K562 (cell line): ENCODE data around the gene KRTAP11-1. TPM values are rescaled to one million over a fixed set of nuclear protein-coding genes. Genes with fewer than 3 reads are reported as not detected.
A peak's percentile ranks its signal among the peaks of the same experiment; 100 is the strongest.

Experiments
- ATAC-seq: fragments of 200-7000 bp; cut with Tn5 transposase; 3 replicates; pipeline ENCODE4 v1.9.1; 2020; ENCODE audit warnings: moderate library complexity
- BruUV-seq: library from RNA; stranded (reverse); fragments of 400-500 nt; replicated peaks from 2 replicates; lab custom pipeline; 2021; lab: Mats Ljungman, UMichigan
- CTCF ChIA-PET: fragments of 300-600 bp; formaldehyde crosslinking; extraction: SDS; loops from one replicate; lab custom pipeline; 2021; ENCODE audit warnings: low intra/inter-chr PET ratio; lab: Yijun Ruan, JAX
- POLR2A ChIA-PET: fragments of 300-600, 350-650 bp; sonication (Branson Sonifier 250); formaldehyde crosslinking; extraction: SDS; loops from one replicate; lab custom pipeline; 2021; ENCODE audit warnings: antibody characterized with exemption, inconsistent platforms; lab: Yijun Ruan, JAX
- DNase-seq, 4 experiments: peaks; one replicate each; pipeline versions ENCODE4 v3.0.0 to v3.0.0-alpha.2; 2011 to 2018; ENCODE audit warnings: low spot score in 3 of 4, mixed read lengths in 3 of 4; ENCODE audit errors: extremely low read depth in 1 of 4
- FAIRE-seq: peaks from 2 replicates; lab custom pipeline; 2011; peaks lifted over from hg19 to GRCh38; lab: Jason Lieb, UNC
- H2AFZ ChIP-seq: 2 replicates; pipeline ENCODE4 v1.6.0; 2011; ENCODE audit warnings: low read depth, low read length, control low read depth, inconsistent platforms
- H3K27ac ChIP-seq: fragments of 200-600 bp; 3 replicates; pipeline ENCODE4 v1.8.0; 2011; ENCODE audit warnings: low read depth, mild to moderate bottlenecking, control low read depth, inconsistent platforms, low read length, moderate library complexity, mixed read lengths; ENCODE audit errors: extremely low read depth
- H3K27me3 ChIP-seq, 2 experiments: fragments of 300-600 bp in 1 of 2; 2 replicates in 1 of 2; 3 replicates in 1 of 2; pipeline versions ENCODE4 v1.6.0 to v1.8.0; 2011; ENCODE audit warnings: inconsistent platforms in 2 of 2, low read length in 2 of 2, mild to moderate bottlenecking in 1 of 2, mixed read lengths in 1 of 2, moderate library complexity in 1 of 2; ENCODE audit not compliant: control insufficient read depth in 2 of 2, insufficient read depth in 2 of 2
- H3K36me3 ChIP-seq: fragments of 300-600 bp; 3 replicates; pipeline ENCODE4 v1.8.0; 2011; ENCODE audit warnings: mild to moderate bottlenecking, low read length, inconsistent platforms; ENCODE audit not compliant: control insufficient read depth, insufficient read depth
- H3K4me1 ChIP-seq, 2 experiments: fragments of 200-600 bp in 1 of 2; replicated peaks in 1 of 2; 2 replicates in 1 of 2; 3 replicates in 1 of 2; pipeline versions ENCODE4 v1.5.1 to v1.8.0; 2011; ENCODE audit warnings: inconsistent platforms in 2 of 2, low read length in 2 of 2, mild to moderate bottlenecking in 1 of 2, mixed read lengths in 1 of 2, moderate library complexity in 1 of 2; ENCODE audit not compliant: control insufficient read depth in 2 of 2, insufficient read depth in 2 of 2
- H3K4me2 ChIP-seq: 2 replicates; pipeline ENCODE4 v1.6.1; 2011; ENCODE audit warnings: low read length, control low read depth, inconsistent platforms, mixed read lengths; ENCODE audit not compliant: insufficient read depth
- H3K4me3 ChIP-seq: fragments of 200-600 bp; sonication (generic), shearing (Covaris generic); 2 replicates; pipeline ENCODE4 v1.5.1; 2016; ENCODE audit warnings: control low read depth, inconsistent platforms
- H3K79me2 ChIP-seq: fragments of 200-600 bp; 3 replicates; pipeline ENCODE4 v1.8.0; 2011; ENCODE audit warnings: low read length, inconsistent platforms; ENCODE audit not compliant: control insufficient read depth, insufficient read depth
- H3K9ac ChIP-seq, 2 experiments: 2 replicates each; pipeline versions ENCODE4 v1.6.0 to v1.6.1; 2011; ENCODE audit warnings: low read depth in 2 of 2, low read length in 2 of 2, control low read depth in 1 of 2, inconsistent platforms in 1 of 2, mild to moderate bottlenecking in 1 of 2, mixed read lengths in 1 of 2; ENCODE audit not compliant: insufficient read depth in 1 of 2
- H3K9me1 ChIP-seq: one replicate; pipeline ENCODE4 v1.6.0; 2011; ENCODE audit warnings: inconsistent platforms, mild to moderate bottlenecking, low read length, moderate library complexity; ENCODE audit not compliant: control insufficient read depth, insufficient read depth
- H3K9me3 ChIP-seq: replicated peaks from 2 replicates; pipeline ENCODE4 v1.5.1; 2011; ENCODE audit warnings: low read depth, low read length, inconsistent platforms; ENCODE audit not compliant: control insufficient read depth, insufficient read depth
- H4K20me1 ChIP-seq: replicated peaks from 2 replicates; pipeline ENCODE4 v1.6.1; 2011; ENCODE audit warnings: low read length, inconsistent platforms, mixed read lengths; ENCODE audit not compliant: control insufficient read depth, insufficient read depth
- E2F3 ChIP-seq: fragments of 250-450 bp; sonication (Bioruptor Pico); IDR thresholded peaks from 2 replicates; pipeline ENCODE4 v1.4.0; 2020; ENCODE audit warnings: mild to moderate bottlenecking
- HDAC2 ChIP-seq: fragments of 450-650 bp; IDR thresholded peaks from 2 replicates; pipeline ENCODE4 v1.6.1; 2016; ENCODE audit warnings: mild to moderate bottlenecking
- HNRNPH1 ChIP-seq: fragments of 200-400 bp; formaldehyde crosslinking; optimal IDR thresholded peaks from 2 replicates; pipeline ENCODE3; 2017; ENCODE audit warnings: low read depth, mild to moderate bottlenecking, low read length, moderate library complexity
- JUND ChIP-seq, 2 experiments: IDR thresholded peaks; 2 replicates in 1 of 2; 3 replicates in 1 of 2; pipeline ENCODE4 v1.6.1; 2011; ENCODE audit warnings: borderline replicate concordance in 2 of 2, low read depth in 2 of 2, low read length in 2 of 2, improper control_type of control experiment in 1 of 2, missing biosample characterization in 1 of 2, missing genetic modification characterization in 1 of 2, missing genetic modification reagents in 1 of 2
- LARP7 ChIP-seq: fragments of 450-650 bp; IDR thresholded peaks from 2 replicates; pipeline ENCODE4 v1.6.1; 2016
- MEF2D ChIP-seq: conservative IDR thresholded peaks from 2 replicates; pipeline ENCODE4 v1.6.1; 2016; ENCODE audit warnings: low read depth, missing genetic modification characterization, missing compliant biosample characterization
- PPARD ChIP-seq: fragments of 250-450 bp; sonication (Bioruptor Pico); IDR thresholded peaks from 2 replicates; pipeline ENCODE4 v1.8.0; 2022; ENCODE audit warnings: inconsistent platforms, mild to moderate bottlenecking, moderate library complexity
- RUNX1 ChIP-seq: sonication (generic); IDR thresholded peaks from 2 replicates; pipeline ENCODE4 v1.6.1; 2016; ENCODE audit warnings: antibody characterized with exemption, low read depth
- SMAD2 ChIP-seq: fragments of 150-350 bp; IDR thresholded peaks from 2 replicates; pipeline ENCODE4 v1.6.1; 2014; ENCODE audit warnings: low read depth, mild to moderate bottlenecking, low read length
- SMC3 ChIP-seq: conservative IDR thresholded peaks from 2 replicates; pipeline ENCODE4 v1.6.1; 2011; ENCODE audit warnings: low read depth, low read length, improper control_type of control experiment; ENCODE audit not compliant: insufficient read depth
- TAL1 ChIP-seq: fragments of 450-650 bp; IDR thresholded peaks from 2 replicates; pipeline ENCODE4 v1.6.1; 2016; ENCODE audit warnings: mild to moderate bottlenecking
- ZKSCAN3 ChIP-seq: fragments of 250-450 bp; sonication (Bioruptor Pico); IDR thresholded peaks from 2 replicates; pipeline ENCODE4 v1.4.0; 2020
- ZNF76 ChIP-seq: fragments of 250-450 bp; sonication (Bioruptor Pico); IDR thresholded peaks from 2 replicates; pipeline ENCODE4 v1.4.0; 2020; ENCODE audit warnings: mild to moderate bottlenecking, moderate library complexity, borderline replicate concordance
- WGBS: fragments of 100-300 bp; shearing (Covaris generic); methylation state at CpG from one replicate; pipeline ENCODE4 v1.1.6; 2016; ENCODE audit warnings: low coverage, mixed read lengths; ENCODE audit not compliant: insufficient coverage; ENCODE audit errors: missing lambda C conversion rate; 5-methylcytosine and 5-hydroxymethylcytosine counted together
- in situ Hi-C: fragments of 300-500 bp; cut with MboI; formaldehyde crosslinking; loops from 4 replicates; pipeline ENCODE4 v1.15.0; 2018; ENCODE audit warnings: inconsistent platforms, mixed read lengths
- intact Hi-C: fragments of 100-400 bp; cut with micrococcal nuclease; formaldehyde crosslinking; loops from 2 replicates; pipeline ENCODE4 v1.14.2; 2022
- polyA plus RNA-seq, 8 experiments: library from polyadenylated mRNA; depleted of rRNA in 4 of 8; stranded (reverse) in 5 of 8; unstranded in 3 of 8; fragments of >200 nt; fragmentation: Nextera tagmentation in 2 of 8; fragmentation: Illumina TruSeq in 1 of 8; extraction: Ambion mirVana in 2 of 8; extraction: Trizol in 1 of 8; gene quantifications; 2 replicates each; pipeline versions ENCODE4 v1.2.1 to v1.2.3, GENCODE V29; 2011 to 2014; ENCODE audit warnings: inconsistent platforms in 1 of 8, missing spikeins in 1 of 8
- total RNA-seq, 7 experiments: library from RNA; depleted of rRNA in 6 of 7; stranded (reverse); fragments of >200 nt in 6 of 7; fragmentation: Illumina TruSeq in 2 of 7; extraction: Trizol in 2 of 7; gene quantifications; 2 replicates each; pipeline versions ENCODE4 v1.2.1 to v1.2.3, GENCODE V29; 2011 to 2021; ENCODE audit warnings: low replicate concordance in 1 of 7
- TF ChIP-seq, protein P1 (sequence below): fragments of 450-650 bp; formaldehyde crosslinking; IDR thresholded peaks from 2 replicates; pipeline ENCODE4 v1.4.0; 2022; ENCODE audit warnings: mild to moderate bottlenecking, moderate library complexity
- TF ChIP-seq, protein P2 (sequence below): fragments of 250-450 bp; sonication (Bioruptor Pico); IDR thresholded peaks from 2 replicates; pipeline ENCODE4 v1.8.0; 2022; ENCODE audit warnings: inconsistent platforms, mild to moderate bottlenecking, moderate library complexity, borderline replicate concordance
- TF ChIP-seq, protein P3 (sequence below): fragments of 200-800 bp; sonication (Bioruptor generic); IDR thresholded peaks from 2 replicates; pipeline ENCODE4 v1.6.1; 2016; ENCODE audit warnings: missing genetic modification characterization, missing compliant biosample characterization

KRTAP11-1 gene
- total and polyA plus RNA-seq, 9 of the 15 experiments (the other 6 are each of a cell fraction or from before 2014, with no cell fraction given): not detected

DNA sequence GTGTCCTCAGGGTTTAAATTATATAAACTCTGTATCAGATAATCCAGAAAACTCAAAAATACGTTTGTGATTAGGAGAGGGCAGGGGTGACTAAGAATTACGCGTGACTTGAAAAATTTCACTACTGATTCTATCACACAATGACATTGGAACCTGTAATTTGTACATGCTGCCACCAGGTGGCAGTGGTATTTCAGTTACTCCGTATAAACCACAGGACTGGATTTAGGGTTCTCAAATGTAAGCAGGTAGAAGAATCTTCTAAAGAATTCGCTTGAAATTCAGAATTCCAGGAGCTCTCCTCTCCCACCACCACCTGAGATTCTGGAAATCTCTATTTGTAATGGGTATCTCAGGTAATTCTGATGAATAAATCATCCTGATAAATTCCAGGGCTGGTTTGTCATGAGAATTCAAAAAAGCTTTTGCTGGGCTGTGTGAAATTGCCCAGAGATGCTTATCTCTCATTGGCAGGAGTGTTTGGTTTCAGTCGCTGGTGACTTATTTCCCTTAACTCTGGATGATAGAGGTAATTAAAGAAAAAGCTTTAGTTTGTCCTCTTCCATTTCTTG, 50.1 kb downstream of the KRTAP11-1 start:
- Histone ChIP-seq H3K9me3 (no peaks in the 10 kb centered on the region), H3K79me2 (no peaks in the 10 kb centered on the region), H3K9me1 (no peaks in the 10 kb centered on the region), H3K4me2 (no peak overlapping the region), H2AFZ (no peak overlapping the region), H3K9ac (no peak overlapping the region), H4K20me1 (no peaks in the 10 kb centered on the region), H3K4me3 (no peak overlapping the region), H3K4me1 (no peaks in the 10 kb centered on the region), H3K27ac (no peak overlapping the region), H3K27me3 (no peaks in the 10 kb centered on the region), H3K36me3 (no peaks in the 10 kb centered on the region)
- POLR2A ChIA-PET: no interaction called here
- ATAC-seq: 0 out of 3 replicates have a peak, but pooled peaks have one; percentile 47
- peak; percentile 65 for FAIRE-seq
- peak; percentile 35 to 62 (median 56) for DNase-seq
- WGBS: 10% methylated on average over 6 of the region's 6 CpGs
- intact Hi-C loops (loop anchor here (1.0 to 10.0 kb wide), 2 partner anchors 255 to 774 kb away; no protein-coding TSS in a partner anchor), in situ Hi-C loops (no loop called here)
- CTCF ChIA-PET: no interaction called here
- BruUV-seq: no TSS peak
- no peak for TF ChIP-seq MEF2D (tag)
- no peak for TF ChIP-seq TAL1
- TF ChIP-seq, protein P1, sequence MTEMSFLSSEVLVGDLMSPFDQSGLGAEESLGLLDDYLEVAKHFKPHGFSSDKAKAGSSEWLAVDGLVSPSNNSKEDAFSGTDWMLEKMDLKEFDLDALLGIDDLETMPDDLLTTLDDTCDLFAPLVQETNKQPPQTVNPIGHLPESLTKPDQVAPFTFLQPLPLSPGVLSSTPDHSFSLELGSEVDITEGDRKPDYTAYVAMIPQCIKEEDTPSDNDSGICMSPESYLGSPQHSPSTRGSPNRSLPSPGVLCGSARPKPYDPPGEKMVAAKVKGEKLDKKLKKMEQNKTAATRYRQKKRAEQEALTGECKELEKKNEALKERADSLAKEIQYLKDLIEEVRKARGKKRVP (CRISPR knock-in tag): no peak
- TF ChIP-seq SMC3: peak; percentile 51
- TF ChIP-seq E2F3: no peak
- TF ChIP-seq ZNF76: no peak
- no peak for TF ChIP-seq HDAC2
- TF ChIP-seq LARP7: no peak
- TF ChIP-seq, protein P2, sequence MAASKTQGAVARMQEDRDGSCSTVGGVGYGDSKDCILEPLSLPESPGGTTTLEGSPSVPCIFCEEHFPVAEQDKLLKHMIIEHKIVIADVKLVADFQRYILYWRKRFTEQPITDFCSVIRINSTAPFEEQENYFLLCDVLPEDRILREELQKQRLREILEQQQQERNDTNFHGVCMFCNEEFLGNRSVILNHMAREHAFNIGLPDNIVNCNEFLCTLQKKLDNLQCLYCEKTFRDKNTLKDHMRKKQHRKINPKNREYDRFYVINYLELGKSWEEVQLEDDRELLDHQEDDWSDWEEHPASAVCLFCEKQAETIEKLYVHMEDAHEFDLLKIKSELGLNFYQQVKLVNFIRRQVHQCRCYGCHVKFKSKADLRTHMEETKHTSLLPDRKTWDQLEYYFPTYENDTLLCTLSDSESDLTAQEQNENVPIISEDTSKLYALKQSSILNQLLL (CRISPR knock-in tag): no peak
- no peak for TF ChIP-seq PPARD
- TF ChIP-seq JUND (IDR thresholded peaks at IDR 0.05; ENCODE audit: borderline replicate concordance, low read depth, low read length): 0 out of 2 replicates have a peak, but pooled peaks have one; percentile 21
- no peak for TF ChIP-seq JUND (tag; IDR thresholded peaks at IDR 0.05; ENCODE audit: borderline replicate concordance, low read depth, low read length)
- no peak for TF ChIP-seq ZKSCAN3
- TF ChIP-seq, protein P3, sequence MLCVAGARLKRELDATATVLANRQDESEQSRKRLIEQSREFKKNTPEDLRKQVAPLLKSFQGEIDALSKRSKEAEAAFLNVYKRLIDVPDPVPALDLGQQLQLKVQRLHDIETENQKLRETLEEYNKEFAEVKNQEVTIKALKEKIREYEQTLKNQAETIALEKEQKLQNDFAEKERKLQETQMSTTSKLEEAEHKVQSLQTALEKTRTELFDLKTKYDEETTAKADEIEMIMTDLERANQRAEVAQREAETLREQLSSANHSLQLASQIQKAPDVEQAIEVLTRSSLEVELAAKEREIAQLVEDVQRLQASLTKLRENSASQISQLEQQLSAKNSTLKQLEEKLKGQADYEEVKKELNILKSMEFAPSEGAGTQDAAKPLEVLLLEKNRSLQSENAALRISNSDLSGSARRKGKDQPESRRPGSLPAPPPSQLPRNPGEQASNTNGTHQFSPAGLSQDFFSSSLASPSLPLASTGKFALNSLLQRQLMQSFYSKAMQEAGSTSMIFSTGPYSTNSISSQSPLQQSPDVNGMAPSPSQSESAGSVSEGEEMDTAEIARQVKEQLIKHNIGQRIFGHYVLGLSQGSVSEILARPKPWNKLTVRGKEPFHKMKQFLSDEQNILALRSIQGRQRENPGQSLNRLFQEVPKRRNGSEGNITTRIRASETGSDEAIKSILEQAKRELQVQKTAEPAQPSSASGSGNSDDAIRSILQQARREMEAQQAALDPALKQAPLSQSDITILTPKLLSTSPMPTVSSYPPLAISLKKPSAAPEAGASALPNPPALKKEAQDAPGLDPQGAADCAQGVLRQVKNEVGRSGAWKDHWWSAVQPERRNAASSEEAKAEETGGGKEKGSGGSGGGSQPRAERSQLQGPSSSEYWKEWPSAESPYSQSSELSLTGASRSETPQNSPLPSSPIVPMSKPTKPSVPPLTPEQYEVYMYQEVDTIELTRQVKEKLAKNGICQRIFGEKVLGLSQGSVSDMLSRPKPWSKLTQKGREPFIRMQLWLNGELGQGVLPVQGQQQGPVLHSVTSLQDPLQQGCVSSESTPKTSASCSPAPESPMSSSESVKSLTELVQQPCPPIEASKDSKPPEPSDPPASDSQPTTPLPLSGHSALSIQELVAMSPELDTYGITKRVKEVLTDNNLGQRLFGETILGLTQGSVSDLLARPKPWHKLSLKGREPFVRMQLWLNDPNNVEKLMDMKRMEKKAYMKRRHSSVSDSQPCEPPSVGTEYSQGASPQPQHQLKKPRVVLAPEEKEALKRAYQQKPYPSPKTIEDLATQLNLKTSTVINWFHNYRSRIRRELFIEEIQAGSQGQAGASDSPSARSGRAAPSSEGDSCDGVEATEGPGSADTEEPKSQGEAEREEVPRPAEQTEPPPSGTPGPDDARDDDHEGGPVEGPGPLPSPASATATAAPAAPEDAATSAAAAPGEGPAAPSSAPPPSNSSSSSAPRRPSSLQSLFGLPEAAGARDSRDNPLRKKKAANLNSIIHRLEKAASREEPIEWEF (CRISPR knock-in tag): no peak
- TF ChIP-seq SMAD2: no peak
- TF ChIP-seq RUNX1: no peak
- no peak for TF ChIP-seq HNRNPH1
